ENCODE data around the gene PRKAB2.
"Not testable (repeated sequence)": the region's sequence is repeated elsewhere in the genome, so short reads cannot be mapped to it uniquely, and the experiment has no call there.

The PRKAB2 gene

GRCh38 chr1:147171399-147172167 is 687 bp downstream of the PRKAB2 start:
- DNase-seq (ENCODE audit: low read depth in 2 of 2): no peak

DNA sequence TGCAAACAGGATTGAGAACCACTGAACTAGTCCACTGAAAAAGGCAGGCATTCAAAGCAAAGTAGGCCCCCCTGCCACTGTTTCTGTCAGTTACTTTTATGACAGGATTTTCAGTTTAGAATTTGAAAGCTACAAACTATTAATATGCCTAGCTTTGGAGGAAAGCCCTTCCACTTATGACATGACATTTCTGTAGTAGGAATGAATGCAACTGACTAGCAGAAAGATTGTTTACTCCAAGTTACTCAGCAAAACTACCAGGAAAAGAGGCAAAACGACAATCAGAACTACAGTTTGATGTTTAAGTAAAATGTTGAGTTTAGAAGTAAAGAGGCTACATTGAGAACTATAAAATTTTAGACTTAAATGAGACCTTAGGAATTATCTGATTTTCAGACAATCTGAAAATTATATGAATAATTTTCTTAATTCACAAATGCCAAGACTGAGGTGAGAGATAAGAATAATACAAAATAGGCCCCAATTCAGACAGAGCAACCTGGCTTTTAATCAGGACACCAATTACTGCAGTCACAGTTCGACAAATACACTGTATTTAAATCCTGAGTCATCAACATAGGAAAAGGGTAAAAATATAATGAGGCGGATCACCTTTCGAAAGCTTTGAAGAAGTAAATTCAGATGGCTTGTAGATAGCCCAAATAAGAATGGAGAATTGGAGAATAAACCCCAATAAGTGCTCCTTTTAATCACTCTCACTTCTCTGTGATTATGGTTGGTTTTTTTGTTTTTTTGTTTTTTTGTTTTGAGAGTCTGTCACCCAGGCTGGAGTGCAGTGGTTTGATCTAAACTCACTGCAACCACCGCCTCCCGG is 2.2 kb downstream of the PRKAB2 start:
- DNase-seq (ENCODE audit: low read depth in 2 of 2): no peak

- no peak for DNase-seq (ENCODE audit: low read depth in 2 of 2)
These were observed 3.1 kb downstream of the PRKAB2 start for GRCh38 chr1:147169171-147169570.

- DNase-seq (ENCODE audit: low read depth in 2 of 2): no peak
These were observed 3.6 kb downstream of the PRKAB2 start for GRCh38 chr1:147168626-147169058.

GRCh38 chr1:147167365-147167764 is 4.9 kb downstream of the PRKAB2 start:
- DNase-seq (ENCODE audit: low read depth in 2 of 2): no peak

DNA sequence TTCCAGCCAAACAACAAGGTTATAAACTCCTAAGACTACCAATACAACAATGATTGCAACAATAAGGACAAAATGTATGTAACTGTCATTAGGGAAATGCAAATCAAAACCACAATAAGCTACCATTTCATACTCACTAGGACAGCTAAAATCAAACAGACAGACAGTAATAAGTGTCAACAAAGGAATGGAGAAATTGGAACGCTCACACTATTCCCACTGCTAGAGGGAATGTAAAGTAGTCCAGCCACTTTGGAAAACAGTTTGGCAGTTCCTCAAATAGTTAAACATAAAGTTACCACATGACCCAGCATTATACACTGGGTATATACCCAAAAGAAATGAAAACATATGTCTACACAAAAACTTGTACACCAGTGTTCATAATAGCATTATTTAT is 9.3 kb downstream of the PRKAB2 start:
- no peak for DNase-seq (ENCODE audit: low read depth in 2 of 2)

GRCh38 chr1:147162093-147162492 is 10.2 kb downstream of the PRKAB2 start:
- DNase-seq (ENCODE audit: low read depth in 2 of 2): no peak

GRCh38 chr1:147157116-147157515 is 15.2 kb downstream of the PRKAB2 start:
- not testable (repeated sequence) for DNase-seq (ENCODE audit: low read depth in 2 of 2)

DNA sequence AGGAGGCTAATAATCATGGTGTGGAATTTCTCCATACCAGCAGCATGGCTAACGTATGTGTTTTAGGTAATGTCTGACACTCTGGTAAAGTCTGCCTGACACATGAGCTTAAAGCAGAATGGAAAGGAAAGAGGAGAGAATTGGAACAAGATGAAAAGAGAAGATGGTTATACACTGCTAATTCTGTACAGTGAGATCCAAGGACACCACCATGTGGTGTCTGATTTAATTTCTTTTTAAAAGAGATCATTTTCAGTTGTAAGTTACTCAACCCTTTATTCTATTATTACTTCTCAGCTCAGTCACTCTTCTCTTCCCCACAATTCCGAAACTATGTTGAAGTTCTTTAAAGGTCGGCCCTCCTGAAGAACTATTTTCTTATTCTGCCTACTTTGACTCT is 15.6 kb downstream of the PRKAB2 start:
- DNase-seq (ENCODE audit: low read depth in 2 of 2): no peak

- DNase-seq (ENCODE audit: low read depth in 2 of 2): no peak
These were observed 19.5 kb downstream of the PRKAB2 start for GRCh38 chr1:147152772-147153171.

GRCh38 chr1:147151244-147151643 is 21.0 kb downstream of the PRKAB2 start:
- no peak for DNase-seq (ENCODE audit: low read depth in 2 of 2)

DNA sequence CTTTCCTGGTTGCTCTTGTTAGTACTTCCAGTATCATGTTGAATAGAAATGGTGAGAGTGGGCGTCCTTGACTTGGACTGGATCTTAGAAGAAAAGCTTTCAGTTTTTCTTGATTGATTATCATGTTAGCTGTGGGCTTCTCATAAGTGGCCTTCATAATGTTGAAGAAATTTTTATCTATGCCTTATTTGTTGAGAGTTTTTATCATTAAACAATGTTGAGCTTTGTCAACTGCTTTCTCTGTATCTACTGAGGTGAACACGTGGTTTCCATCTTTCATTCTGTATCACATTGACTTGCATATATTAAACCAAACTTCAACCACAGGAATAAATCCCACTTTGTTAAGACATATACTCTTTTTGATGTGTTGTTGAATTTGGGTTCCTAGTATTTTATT is 29.4 kb downstream of the PRKAB2 start:
- no peak for DNase-seq (ENCODE audit: low read depth in 2 of 2)

GRCh38 chr1:147130721-147131120 is 41.5 kb downstream of the PRKAB2 start:
- not testable (repeated sequence) for DNase-seq (ENCODE audit: low read depth in 2 of 2)

DNA sequence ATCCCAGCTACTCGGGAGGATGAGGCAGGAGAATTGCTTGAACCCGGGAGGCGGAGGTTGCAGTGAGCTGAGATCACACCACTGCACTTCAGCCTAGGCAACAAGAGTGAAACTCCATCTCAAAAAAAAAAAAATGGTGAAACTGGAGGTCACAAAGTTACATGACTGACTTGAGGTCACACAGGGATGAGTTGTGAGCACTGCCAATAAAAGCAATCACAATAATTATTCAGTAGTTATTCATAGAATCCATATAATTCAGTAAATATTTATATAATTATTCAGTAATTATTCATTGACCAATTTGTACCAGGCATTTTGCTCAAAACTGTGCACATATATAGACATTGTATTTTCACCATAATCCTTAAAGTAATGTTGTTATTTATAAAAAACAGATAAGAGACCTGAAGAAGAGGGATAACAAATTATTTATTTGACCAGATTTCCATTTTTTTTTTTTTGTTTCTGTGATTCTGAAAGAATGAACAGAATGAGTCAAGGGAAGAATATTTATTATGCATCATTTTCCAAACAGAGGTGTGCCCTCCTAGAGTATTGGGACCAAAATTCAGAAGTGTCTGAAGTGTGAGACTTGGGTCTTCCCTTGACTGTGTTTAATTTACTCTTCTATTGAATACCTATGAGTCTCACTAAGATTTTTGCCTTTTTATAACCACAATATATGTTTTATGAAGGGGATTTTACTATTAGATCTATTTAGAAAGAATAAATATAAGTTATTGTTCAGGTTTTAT is 43.0 kb downstream of the PRKAB2 start:
- no peak for DNase-seq (ENCODE audit: low read depth in 2 of 2)

DNA sequence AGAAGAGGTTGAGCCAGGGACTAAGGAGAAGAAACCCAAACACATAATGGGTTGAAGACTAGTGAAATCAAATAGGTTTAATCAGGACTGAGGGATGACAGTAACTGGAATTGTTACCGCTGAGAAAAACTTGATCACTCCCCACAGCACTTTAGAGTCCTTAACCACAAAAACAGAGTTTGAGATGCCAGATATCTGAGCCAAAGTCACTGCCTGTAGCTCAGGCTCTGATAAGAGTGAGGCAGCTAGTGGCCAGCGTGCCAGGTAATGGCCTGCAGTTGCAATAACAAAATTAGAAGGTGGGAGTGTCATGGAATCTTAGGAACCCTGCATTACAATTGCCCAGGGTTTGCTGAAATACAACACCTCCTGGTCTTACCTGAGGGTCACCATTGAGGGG is 48.0 kb downstream of the PRKAB2 start:
- DNase-seq (ENCODE audit: low read depth in 2 of 2): no peak

DNA sequence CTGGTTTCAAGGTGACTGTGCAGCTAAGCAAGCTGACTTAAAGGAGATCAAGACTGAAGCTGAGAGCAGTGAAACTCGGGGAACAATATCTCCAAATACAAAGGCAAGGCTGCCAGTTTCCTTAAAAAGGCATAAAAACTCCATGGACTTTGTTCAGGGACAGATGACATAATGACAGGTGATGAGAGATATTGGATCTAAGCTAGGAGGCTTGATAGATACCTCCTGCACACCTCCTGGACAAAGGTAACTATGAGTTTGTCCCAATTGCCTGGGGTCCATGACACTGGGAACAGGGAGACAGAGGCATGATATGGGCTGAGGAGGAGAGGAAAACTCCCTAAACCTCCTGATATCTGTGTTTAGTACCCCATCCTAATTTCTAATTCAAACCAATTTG is 55.2 kb downstream of the PRKAB2 start:
- no peak for DNase-seq (ENCODE audit: low read depth in 2 of 2)

DNA sequence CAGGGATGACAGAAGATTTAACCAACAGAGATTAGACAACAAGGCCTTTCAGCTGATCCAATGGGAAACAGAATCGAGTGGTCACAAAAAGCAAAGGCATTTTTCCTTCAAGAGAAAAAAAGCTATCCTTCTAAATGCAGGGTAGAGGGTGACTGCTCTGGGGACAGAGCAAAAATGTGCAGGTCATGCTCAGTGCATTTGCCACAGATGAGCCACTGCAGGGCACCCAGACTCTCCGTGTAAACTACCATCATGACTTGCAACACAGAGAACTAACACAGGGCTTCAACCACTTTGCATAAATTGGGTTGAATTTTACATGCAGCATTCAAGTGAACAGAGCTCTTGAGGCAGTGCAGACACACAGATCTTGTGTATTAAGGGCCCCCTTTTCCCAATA is 56.8 kb downstream of the PRKAB2 start:
- DNase-seq (ENCODE audit: low read depth in 2 of 2): no peak

DNA sequence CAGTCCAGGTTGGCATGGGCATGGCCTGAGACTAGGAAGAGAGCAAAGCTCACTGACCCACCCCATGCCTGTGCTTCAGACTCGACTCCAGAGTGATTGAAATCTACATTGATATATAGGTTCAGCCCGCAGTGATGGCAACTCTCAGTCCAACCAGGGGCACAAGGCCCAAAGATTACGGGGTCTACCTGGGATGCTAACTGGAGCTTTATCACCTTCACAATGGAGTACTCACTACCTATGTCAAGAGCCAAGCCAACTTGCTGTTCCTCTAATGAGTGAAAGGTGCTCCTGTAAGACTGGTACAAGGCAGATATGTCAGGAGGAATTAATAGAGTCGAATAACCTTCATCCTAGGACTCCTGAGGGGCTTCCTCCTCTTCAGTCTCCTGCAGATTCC is 57.2 kb downstream of the PRKAB2 start:
- not testable (repeated sequence) for DNase-seq (ENCODE audit: low read depth in 2 of 2)

GRCh38 chr1:147114353-147114752 is 57.9 kb downstream of the PRKAB2 start:
- DNase-seq (ENCODE audit: low read depth in 2 of 2): not testable (repeated sequence)

- DNase-seq (ENCODE audit: low read depth in 2 of 2): no peak
These were observed 60.7 kb downstream of the PRKAB2 start for GRCh38 chr1:147111381-147112130.

DNA sequence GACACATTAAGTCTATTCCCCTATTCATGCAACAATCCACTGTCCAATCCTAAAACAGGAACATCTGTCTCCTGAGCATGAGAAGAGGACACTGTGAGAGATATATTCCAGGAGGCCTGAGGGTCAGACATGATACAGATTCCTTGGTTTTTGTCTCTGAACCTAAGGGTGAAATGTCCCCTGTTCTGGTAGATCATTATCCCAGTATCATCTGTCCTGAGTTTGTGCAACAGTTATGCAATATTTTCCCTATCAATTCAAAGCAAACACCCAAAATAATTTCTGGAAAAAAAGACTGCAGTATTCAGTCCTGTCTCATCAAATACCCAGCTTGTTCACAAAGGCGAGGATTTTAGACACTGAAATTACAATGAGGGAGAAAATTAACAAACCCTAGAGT is 61.4 kb downstream of the PRKAB2 start:
- no peak for DNase-seq (ENCODE audit: low read depth in 2 of 2)

DNA sequence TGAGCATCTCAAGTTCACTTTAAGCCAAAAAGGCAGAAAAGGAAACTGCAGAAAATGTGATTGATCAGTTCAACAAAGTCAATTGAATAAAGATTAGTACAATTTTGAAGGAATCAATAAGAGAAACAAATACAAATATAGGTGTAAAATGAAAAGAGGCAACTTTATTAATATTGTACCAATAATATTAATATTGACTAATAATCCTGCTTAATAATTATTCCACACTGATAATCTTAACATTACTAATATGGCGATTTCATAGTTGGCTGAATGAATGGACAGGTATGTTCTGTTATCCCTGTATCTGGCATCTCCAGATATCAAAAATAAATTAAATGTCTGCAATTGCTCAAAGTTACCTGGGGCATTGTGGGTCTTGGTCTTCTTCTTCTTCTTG is 61.8 kb downstream of the PRKAB2 start:
- no peak for DNase-seq (ENCODE audit: low read depth in 2 of 2)
